Activated naive CD4-positive, alpha-beta T cell treated with anti-CD3 and anti-CD28 coated beads for 36 hours (primary cell): ENCODE data around the gene PLCB4. TPM values are rescaled to one million over a fixed set of nuclear protein-coding genes. Genes with fewer than 3 reads are reported as not detected.

Experiments used
- CTCF ChIA-PET: fragments of 350-600 bp; sonication (Branson Sonifier 250); formaldehyde crosslinking; loops from one replicate; lab custom pipeline; 2021; ENCODE audit warnings: antibody characterized with exemption; lab: Charles Lee
- DNase-seq: peaks from one replicate; pipeline ENCODE4 v3.0.0-alpha.2; 2020
- H3K27ac Mint-ChIP-seq: one replicate; pipeline ENCODE4 v1.8.0; 2021; ENCODE audit warnings: mild to moderate bottlenecking, mixed read lengths
- H3K27me3 Mint-ChIP-seq: one replicate; pipeline ENCODE4 v1.8.0; 2021; ENCODE audit warnings: low read depth, mixed read lengths
- H3K36me3 Mint-ChIP-seq: one replicate; pipeline ENCODE4 v1.8.0; 2021; ENCODE audit warnings: low read depth, mixed read lengths
- H3K4me1 Mint-ChIP-seq: one replicate; pipeline ENCODE4 v1.8.0; 2021; ENCODE audit warnings: low read depth, mixed read lengths
- H3K4me3 Mint-ChIP-seq: one replicate; pipeline ENCODE4 v1.8.0; 2021; ENCODE audit warnings: mild to moderate bottlenecking, moderate library complexity, mixed read lengths
- H3K9me3 Mint-ChIP-seq: one replicate; pipeline ENCODE4 v1.8.0; 2021; ENCODE audit warnings: mixed read lengths
- intact Hi-C: fragments of 100-400 bp; cut with micrococcal nuclease; formaldehyde crosslinking; loops from one replicate; pipeline ENCODE4 v1.15.1; 2023
- total RNA-seq, 2 experiments: library from RNA; stranded (reverse); gene quantifications; one replicate each; pipeline ENCODE4 v1.2.3, GENCODE V29; 2021

The PLCB4 gene
- total RNA-seq, 2 experiments from 2014 or later, result not detected

GRCh38 chr20:9402546-9402945, 333.7 kb downstream of the PLCB4 start:
- no peaks in the 10 kb centered on the region for H3K36me3 Mint-ChIP-seq
- no peaks in the 10 kb centered on the region for H3K27me3 Mint-ChIP-seq
- no peaks in the 10 kb centered on the region for H3K9me3 Mint-ChIP-seq
- no peak for DNase-seq
- H3K27ac Mint-ChIP-seq, result no peak overlapping the region
- no peak overlapping the region for H3K4me3 Mint-ChIP-seq
- CTCF ChIA-PET, result interaction anchor here (0.5 kb wide), 1 partner anchor 475 kb away, joined by 4 read pairs; no protein-coding TSS in a partner anchor
- H3K4me1 Mint-ChIP-seq, result no peaks in the 10 kb centered on the region
- intact Hi-C loops, result no loop called here

GRCh38 chr20:9403448-9403847, 334.6 kb downstream of the PLCB4 start:
- intact Hi-C loops, result no loop called here
- no peak overlapping the region for H3K27ac Mint-ChIP-seq

GRCh38 chr20:9407805-9408421, 339.0 kb downstream of the PLCB4 start:
- Mint-ChIP-seq H3K36me3 (no peaks in the 10 kb centered on the region), H3K4me1 (no peaks in the 10 kb centered on the region), H3K27ac (no peak overlapping the region), H3K4me3 (no peak overlapping the region), H3K9me3 (no peaks in the 10 kb centered on the region), H3K27me3 (no peaks in the 10 kb centered on the region)
- intact Hi-C loops, result loop anchor here (1.0 to 2.0 kb wide), 3 partner anchors 202 to 683 kb away; no protein-coding TSS in a partner anchor
- CTCF ChIA-PET, result interaction anchor here (0.6 to 5.7 kb wide), 30 partner anchors 9 to 1446 kb away, joined by 3 to 93 read pairs (median 4); no protein-coding TSS in a partner anchor
- peak; percentile 74 for DNase-seq

More at GRCh38 chr20:9403448-9403847, 334.6 kb downstream of the PLCB4 start:
- no peaks in the 10 kb centered on the region for H3K27me3 Mint-ChIP-seq
- H3K36me3 Mint-ChIP-seq, result no peaks in the 10 kb centered on the region
- CTCF ChIA-PET, result no interaction called here
- DNase-seq, result no peak
- no peak overlapping the region for H3K4me3 Mint-ChIP-seq
- no peaks in the 10 kb centered on the region for H3K9me3 Mint-ChIP-seq
- no peaks in the 10 kb centered on the region for H3K4me1 Mint-ChIP-seq

GRCh38 chr20:9408422-9409300, 339.8 kb downstream of the PLCB4 start:
- no peaks in the 10 kb centered on the region for H3K27me3 Mint-ChIP-seq
- intact Hi-C loops, result loop anchor here (1.0 to 2.0 kb wide), 3 partner anchors 202 to 682 kb away; no protein-coding TSS in a partner anchor
- no peaks in the 10 kb centered on the region for H3K4me1 Mint-ChIP-seq
- H3K36me3 Mint-ChIP-seq, result no peaks in the 10 kb centered on the region
- no peak overlapping the region for H3K4me3 Mint-ChIP-seq
- H3K27ac Mint-ChIP-seq, result no peak overlapping the region
- no peak for DNase-seq
- no peaks in the 10 kb centered on the region for H3K9me3 Mint-ChIP-seq
- CTCF ChIA-PET, result interaction anchor here (0.6 to 5.7 kb wide), 29 partner anchors 8 to 1445 kb away, joined by 3 to 93 read pairs (median 4); no protein-coding TSS in a partner anchor

- no peaks in the 10 kb centered on the region for H3K36me3 Mint-ChIP-seq
- no peaks in the 10 kb centered on the region for H3K4me1 Mint-ChIP-seq
- DNase-seq, result no peak
- CTCF ChIA-PET, result interaction anchor here (1.1 to 5.7 kb wide), 7 partner anchors 9 to 208 kb away, joined by 3 to 93 read pairs (median 5); no protein-coding TSS in a partner anchor
- no peak overlapping the region for H3K27ac Mint-ChIP-seq
- intact Hi-C loops, result loop anchor here (2.0 kb wide), 1 partner anchor 681 kb away; no protein-coding TSS in a partner anchor
- no peak overlapping the region for H3K4me3 Mint-ChIP-seq
- H3K9me3 Mint-ChIP-seq, result no peaks in the 10 kb centered on the region
- H3K27me3 Mint-ChIP-seq, result no peaks in the 10 kb centered on the region
Observed at GRCh38 chr20:9409352-9409751, 340.5 kb downstream of the PLCB4 start.

GRCh38 chr20:9409981-9410380, 341.1 kb downstream of the PLCB4 start:
- Mint-ChIP-seq H3K27me3 (no peaks in the 10 kb centered on the region), H3K27ac (no peak overlapping the region), H3K4me3 (no peak overlapping the region), H3K9me3 (no peaks in the 10 kb centered on the region), H3K36me3 (no peaks in the 10 kb centered on the region), H3K4me1 (no peaks in the 10 kb centered on the region)
- intact Hi-C loops, result loop anchor here (2.0 kb wide), 1 partner anchor 681 kb away; no protein-coding TSS in a partner anchor
- CTCF ChIA-PET, result interaction anchor here (0.6 to 5.7 kb wide), 2 partner anchors 16 to 201 kb away, joined by 3 to 93 read pairs; no protein-coding TSS in a partner anchor
- no peak for DNase-seq

GRCh38 chr20:9411833-9412232, 342.9 kb downstream of the PLCB4 start:
- Mint-ChIP-seq H3K27ac (no peak overlapping the region), H3K4me3 (no peak overlapping the region), H3K4me1 (no peaks in the 10 kb centered on the region), H3K27me3 (no peaks in the 10 kb centered on the region), H3K36me3 (no peaks in the 10 kb centered on the region), H3K9me3 (no peaks in the 10 kb centered on the region)
- no peak for DNase-seq
- intact Hi-C loops, result no loop called here
- CTCF ChIA-PET, result no interaction called here

- Mint-ChIP-seq H3K4me1 (no peaks in the 10 kb centered on the region), H3K27me3 (no peaks in the 10 kb centered on the region), H3K9me3 (no peaks in the 10 kb centered on the region), H3K4me3 (no peak overlapping the region), H3K36me3 (no peaks in the 10 kb centered on the region), H3K27ac (no peak overlapping the region)
- CTCF ChIA-PET, result no interaction called here
- no peak for DNase-seq
- intact Hi-C loops, result no loop called here
Observed at GRCh38 chr20:9412309-9412708, 343.4 kb downstream of the PLCB4 start.

- no peak for DNase-seq
- no peaks in the 10 kb centered on the region for H3K4me1 Mint-ChIP-seq
- no peak overlapping the region for H3K4me3 Mint-ChIP-seq
- H3K27ac Mint-ChIP-seq, result no peak overlapping the region
- H3K9me3 Mint-ChIP-seq, result no peaks in the 10 kb centered on the region
- no peaks in the 10 kb centered on the region for H3K27me3 Mint-ChIP-seq
- intact Hi-C loops, result no loop called here
- no peaks in the 10 kb centered on the region for H3K36me3 Mint-ChIP-seq
- CTCF ChIA-PET, result no interaction called here
Observed at GRCh38 chr20:9413001-9413400, 344.1 kb downstream of the PLCB4 start.

GRCh38 chr20:9415426-9415825, 346.5 kb downstream of the PLCB4 start:
- DNase-seq, result no peak
- Mint-ChIP-seq H3K27ac (no peak overlapping the region), H3K4me1 (no peaks in the 10 kb centered on the region), H3K27me3 (no peaks in the 10 kb centered on the region), H3K4me3 (no peak overlapping the region), H3K36me3 (no peaks in the 10 kb centered on the region), H3K9me3 (no peaks in the 10 kb centered on the region)
- intact Hi-C loops, result no loop called here
- CTCF ChIA-PET, result interaction anchor here (0.6 kb wide), 1 partner anchor 567 kb away, joined by 3 read pairs; no protein-coding TSS in a partner anchor

- Mint-ChIP-seq H3K4me3 (no peak overlapping the region), H3K36me3 (no peaks in the 10 kb centered on the region), H3K9me3 (no peaks in the 10 kb centered on the region), H3K27me3 (no peaks in the 10 kb centered on the region), H3K27ac (no peak overlapping the region), H3K4me1 (no peaks in the 10 kb centered on the region)
- no peak for DNase-seq
- intact Hi-C loops, result no loop called here
- CTCF ChIA-PET, result interaction anchor here (1.4 kb wide), 1 partner anchor 8 kb away, joined by 3 read pairs; no protein-coding TSS in a partner anchor
Observed at GRCh38 chr20:9416421-9416820, 347.5 kb downstream of the PLCB4 start.

- intact Hi-C loops, result no loop called here
- CTCF ChIA-PET, result interaction anchor here (1.6 kb wide), 1 partner anchor 200 kb away, joined by 5 read pairs; no protein-coding TSS in a partner anchor
- no peaks in the 10 kb centered on the region for H3K27me3 Mint-ChIP-seq
- H3K9me3 Mint-ChIP-seq, result no peaks in the 10 kb centered on the region
- no peaks in the 10 kb centered on the region for H3K36me3 Mint-ChIP-seq
- no peak overlapping the region for H3K4me3 Mint-ChIP-seq
- no peak overlapping the region for H3K27ac Mint-ChIP-seq
- DNase-seq, result no peak
- H3K4me1 Mint-ChIP-seq, result no peaks in the 10 kb centered on the region
Observed at GRCh38 chr20:9417665-9418064, 348.8 kb downstream of the PLCB4 start.
